HG03575 (cell line): ENCODE results near the gene TSHZ2.

Experiments
- ATAC-seq: cut with Tn5 transposase; IDR thresholded peaks from one replicate; pipeline ENCODE4 v1.9.1; 2021; ENCODE audit not compliant: unreplicated experiment, insufficient number of reproducible peaks, low FRiP score; ENCODE audit errors: extremely low read depth

TSHZ2 gene

GRCh38 chr20:52992632-52993031 is 20.5 kb downstream of the TSHZ2 start:
- no peak for ATAC-seq

- no peak for ATAC-seq
Measured at GRCh38 chr20:52993076-52993475, 20.9 kb downstream of the TSHZ2 start.

DNA sequence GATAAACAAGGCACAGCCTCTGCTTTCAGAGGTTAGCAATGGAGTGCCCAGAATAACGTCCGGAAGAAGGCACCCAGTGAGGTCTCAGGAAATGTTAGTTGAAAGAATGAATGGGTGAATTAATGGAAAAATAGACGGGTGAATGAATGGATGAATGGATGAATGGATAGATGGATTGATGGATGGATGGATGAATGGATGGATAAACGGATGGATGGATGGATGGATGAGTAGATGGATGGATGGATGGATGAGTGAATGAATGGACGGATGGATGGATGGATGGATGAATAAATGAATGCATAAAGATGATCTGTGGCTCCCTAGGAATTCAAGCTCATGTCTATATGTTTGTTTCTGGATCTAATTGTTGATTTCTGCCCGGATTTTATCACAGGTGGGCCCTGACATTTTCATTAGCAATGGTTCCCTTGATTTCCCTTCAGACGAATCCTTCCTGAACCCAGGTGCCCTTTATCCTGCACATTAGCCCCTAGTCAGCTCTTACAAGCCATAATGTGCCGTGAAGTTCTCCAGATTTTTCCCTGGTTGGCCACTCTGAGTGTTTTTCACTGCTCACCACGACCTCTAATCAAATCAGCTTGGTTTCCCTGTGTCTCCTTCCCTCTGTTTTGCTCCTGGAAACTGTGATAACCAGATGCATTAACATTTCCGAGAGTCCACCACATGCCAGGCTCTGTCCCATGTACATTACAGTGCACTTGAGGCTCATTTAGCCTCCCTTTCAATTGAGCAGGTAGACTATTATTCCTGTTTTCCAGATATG is 22.2 kb downstream of the TSHZ2 start:
- no peak for ATAC-seq

- no peak for ATAC-seq
Measured at GRCh38 chr20:52996130-52996529, 24.0 kb downstream of the TSHZ2 start.

- no peak for ATAC-seq
Measured at GRCh38 chr20:52996658-52997057, 24.5 kb downstream of the TSHZ2 start.

DNA sequence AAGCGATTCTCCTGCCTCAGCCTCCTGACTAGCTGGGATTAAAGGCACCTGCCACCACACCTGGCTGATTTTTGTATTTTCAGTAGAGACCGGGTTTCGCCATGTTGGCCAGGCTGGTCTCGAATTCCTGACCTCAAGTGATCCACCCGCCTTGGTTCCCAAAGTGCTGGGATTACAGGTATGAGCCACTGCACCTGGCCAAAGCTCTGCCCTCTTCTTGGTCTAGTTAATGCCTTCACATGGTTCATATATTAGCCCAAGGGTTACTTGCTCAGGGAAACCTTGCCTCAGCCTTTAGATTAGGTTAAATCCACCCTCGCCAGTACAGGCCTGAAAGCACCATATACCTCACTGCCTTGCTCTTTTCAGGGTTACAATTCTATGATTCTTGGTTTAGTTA is 26.1 kb downstream of the TSHZ2 start:
- no peak for ATAC-seq

GRCh38 chr20:52999040-52999439 is 26.9 kb downstream of the TSHZ2 start:
- no peak for ATAC-seq

GRCh38 chr20:53001498-53002301 is 29.5 kb downstream of the TSHZ2 start:
- no peak for ATAC-seq

DNA sequence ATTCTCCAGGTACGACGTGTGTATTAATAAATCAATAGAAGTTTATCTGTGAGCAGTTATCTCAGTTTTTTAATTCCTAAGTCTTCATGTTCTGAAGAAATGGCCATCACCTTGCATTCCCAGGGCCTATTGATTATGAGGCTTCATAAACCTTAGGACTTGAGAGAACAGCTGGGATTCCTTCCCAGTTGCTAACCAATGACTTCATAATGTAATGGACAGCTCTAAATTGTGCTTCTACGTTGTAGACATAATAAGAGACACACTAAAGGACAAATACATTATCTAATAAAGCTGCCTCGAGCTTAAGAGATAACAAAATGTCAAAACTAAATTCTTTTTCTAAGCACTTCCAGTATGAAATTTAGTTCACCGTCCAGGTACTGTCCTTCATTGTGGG is 30.6 kb downstream of the TSHZ2 start:
- ATAC-seq: no peak

DNA sequence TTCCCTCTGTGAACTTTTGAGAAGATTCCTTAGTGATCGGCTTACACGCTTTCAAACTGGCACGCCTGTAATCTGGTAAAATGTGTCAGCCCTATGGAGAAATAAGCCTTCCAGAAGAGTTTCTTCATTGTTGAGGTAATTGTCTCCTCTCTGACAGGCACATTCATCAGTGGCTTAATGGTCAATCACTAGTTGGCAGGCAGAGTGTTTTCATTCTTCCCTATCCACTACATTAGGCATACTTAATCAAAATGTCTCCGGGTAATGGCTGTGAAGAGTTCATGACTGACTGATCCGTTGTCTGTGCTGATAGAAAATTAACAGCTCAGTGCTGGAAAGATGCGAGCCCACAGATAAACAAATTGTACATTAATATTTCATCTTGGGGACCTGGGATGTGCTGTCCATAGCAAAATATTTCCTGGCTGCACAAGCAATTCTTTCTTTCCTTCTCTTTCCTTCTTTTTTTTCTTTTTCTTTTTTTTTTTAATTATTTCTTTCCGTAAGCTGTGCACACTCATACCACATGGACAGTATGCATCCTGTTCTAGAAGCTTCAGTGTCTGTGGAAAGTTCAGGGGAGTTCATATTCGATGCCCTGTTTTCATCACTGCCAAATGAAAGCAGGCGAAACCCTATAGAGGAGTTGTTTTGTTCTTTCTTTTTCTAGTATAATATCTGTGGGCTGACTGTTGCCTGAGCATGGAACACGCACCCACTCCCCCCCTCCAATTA is 31.4 kb downstream of the TSHZ2 start:
- no peak for ATAC-seq

- ATAC-seq: no peak
Measured at GRCh38 chr20:53004267-53004813, 32.2 kb downstream of the TSHZ2 start.

GRCh38 chr20:53009979-53010735 is 38.0 kb downstream of the TSHZ2 start:
- ATAC-seq: no peak

DNA sequence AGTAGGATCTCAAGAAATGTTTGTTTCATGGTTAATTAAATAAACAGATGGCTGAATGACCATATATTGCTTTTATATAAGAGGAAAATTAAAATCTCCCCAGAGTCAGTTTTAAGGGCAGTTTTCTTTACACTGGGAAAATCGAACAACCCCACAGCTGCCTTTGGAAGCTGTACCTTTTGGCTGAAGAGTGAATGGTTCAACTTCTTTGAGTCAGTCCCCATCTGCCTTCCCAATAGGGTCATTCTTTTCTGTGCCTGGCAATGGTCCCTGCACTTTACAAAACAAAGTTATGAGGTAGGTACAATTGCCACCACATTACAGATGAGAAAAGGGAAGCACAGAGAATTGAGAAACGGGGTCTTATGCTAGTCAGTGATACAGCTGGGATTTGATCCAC is 39.5 kb downstream of the TSHZ2 start:
- no peak for ATAC-seq

DNA sequence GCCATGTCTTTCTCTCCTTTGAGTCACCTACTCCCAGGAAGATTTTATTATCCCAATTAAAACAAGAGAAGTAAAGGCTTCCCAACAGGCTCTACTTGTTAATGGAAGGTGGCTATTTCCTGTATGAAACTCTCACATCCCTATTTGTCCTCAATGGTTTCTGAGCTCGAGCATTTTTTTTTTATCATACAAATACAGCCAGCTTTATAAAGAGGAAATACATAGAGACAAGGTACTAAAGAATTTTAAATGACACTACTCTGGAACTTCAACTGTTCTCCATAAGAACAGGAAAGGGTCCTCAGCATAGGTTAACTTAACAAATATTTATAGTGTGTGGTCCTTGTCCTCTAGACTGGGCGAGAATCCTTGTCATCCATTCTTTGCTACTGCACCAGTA is 41.0 kb downstream of the TSHZ2 start:
- ATAC-seq: no peak

GRCh38 chr20:53013847-53014246 is 41.7 kb downstream of the TSHZ2 start:
- no peak for ATAC-seq

GRCh38 chr20:53016071-53016470 is 43.9 kb downstream of the TSHZ2 start:
- no peak for ATAC-seq

DNA sequence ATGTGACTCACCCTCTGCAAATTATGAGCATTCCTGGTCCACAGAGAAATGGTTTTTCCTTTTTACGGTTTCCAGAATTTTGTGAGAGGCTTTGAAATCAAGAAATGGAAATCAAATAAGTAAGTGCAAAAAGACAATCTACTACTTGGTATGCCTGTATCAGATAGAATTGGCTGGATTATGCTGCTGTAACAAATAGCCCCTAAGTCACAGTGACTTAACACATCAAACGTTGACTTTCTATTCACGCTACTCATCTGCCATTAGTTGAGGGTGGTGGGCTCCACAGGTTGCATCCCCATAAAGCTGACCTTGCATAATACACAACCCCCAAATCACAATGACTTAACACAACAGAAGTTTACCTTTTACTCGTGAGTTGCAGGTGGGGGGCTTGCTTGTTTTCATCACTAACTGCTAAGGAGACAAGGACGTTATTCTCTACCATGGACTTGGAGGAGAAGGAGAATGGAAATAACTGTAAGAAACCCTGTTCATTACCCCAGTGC is 44.4 kb downstream of the TSHZ2 start:
- no peak for ATAC-seq

GRCh38 chr20:53017206-53017605 is 45.0 kb downstream of the TSHZ2 start:
- ATAC-seq: no peak

GRCh38 chr20:53019464-53019863 is 47.3 kb downstream of the TSHZ2 start:
- no peak for ATAC-seq
